Lower leg skin (tissue), 3 donors: ENCODE measurements around the gene NELL1.

Experiments
- POLR2A ChIP-seq, 2 donors: fragments of 450-650 bp; IDR thresholded peaks; one replicate each; pipeline ENCODE4 v1.6.1; 2016 to 2017; ENCODE audit warnings: antibody characterized with exemption in 2 of 2, mild to moderate bottlenecking in 1 of 2, moderate library complexity in 1 of 2
- TF ChIP-seq, protein P1 (sequence below), 3 donors: fragments of 450-650 bp; IDR thresholded peaks; one replicate each; pipeline ENCODE4 v1.5.1; 2016; ENCODE audit warnings: antibody characterized with exemption in 3 of 3, mild to moderate bottlenecking in 3 of 3, moderate library complexity in 2 of 3

DNA sequence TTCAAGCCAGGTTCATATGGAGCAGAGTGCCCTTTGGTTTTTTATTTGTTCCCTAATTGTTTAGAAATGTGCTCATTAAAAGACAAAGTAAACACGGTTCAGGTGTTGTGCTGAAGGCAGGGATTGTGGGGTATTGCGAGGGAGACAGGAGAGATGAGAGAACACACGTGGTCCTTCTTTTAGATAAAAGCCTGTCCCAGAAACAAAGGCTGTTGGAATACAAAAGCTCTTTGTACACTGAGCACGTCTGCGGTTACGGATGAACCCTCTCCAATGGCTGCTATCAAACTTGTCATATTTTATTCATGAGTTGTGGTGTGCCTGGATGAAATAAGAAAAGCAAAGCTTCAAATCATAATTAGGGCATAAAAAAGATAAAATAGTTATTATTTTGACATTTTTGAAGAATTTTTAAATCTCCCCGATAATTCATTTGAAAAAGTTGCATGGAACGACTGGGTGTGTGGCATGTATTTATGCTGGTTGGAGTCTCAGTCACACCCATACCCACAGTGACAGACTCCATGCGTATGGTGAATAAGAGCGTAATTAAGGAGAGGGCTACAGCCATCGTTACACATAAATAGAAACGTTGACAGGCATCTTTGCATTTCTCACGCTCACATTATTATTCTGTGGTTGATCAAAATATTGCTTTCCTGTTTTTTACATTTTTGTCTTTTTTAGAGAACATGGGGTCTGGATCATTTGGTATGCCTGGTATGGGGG is 92.9 kb downstream of the NELL1 start:
- TF ChIP-seq, protein P1, sequence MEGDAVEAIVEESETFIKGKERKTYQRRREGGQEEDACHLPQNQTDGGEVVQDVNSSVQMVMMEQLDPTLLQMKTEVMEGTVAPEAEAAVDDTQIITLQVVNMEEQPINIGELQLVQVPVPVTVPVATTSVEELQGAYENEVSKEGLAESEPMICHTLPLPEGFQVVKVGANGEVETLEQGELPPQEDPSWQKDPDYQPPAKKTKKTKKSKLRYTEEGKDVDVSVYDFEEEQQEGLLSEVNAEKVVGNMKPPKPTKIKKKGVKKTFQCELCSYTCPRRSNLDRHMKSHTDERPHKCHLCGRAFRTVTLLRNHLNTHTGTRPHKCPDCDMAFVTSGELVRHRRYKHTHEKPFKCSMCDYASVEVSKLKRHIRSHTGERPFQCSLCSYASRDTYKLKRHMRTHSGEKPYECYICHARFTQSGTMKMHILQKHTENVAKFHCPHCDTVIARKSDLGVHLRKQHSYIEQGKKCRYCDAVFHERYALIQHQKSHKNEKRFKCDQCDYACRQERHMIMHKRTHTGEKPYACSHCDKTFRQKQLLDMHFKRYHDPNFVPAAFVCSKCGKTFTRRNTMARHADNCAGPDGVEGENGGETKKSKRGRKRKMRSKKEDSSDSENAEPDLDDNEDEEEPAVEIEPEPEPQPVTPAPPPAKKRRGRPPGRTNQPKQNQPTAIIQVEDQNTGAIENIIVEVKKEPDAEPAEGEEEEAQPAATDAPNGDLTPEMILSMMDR (IDR thresholded peaks at IDR 0.05): no peak
- no peak for TF ChIP-seq POLR2A (IDR thresholded peaks at IDR 0.05)
